GM20000 (cell line): Measurements from ENCODE around the gene FARP1.

Experiments
- DNase-seq: peaks from one replicate; pipeline ENCODE4 v3.0.0; 2012; ENCODE audit warnings: low spot score
- TF ChIP-seq, protein P1 (sequence below): IDR thresholded peaks from 2 replicates; pipeline ENCODE4 v1.5.1; 2012; ENCODE audit warnings: mild to moderate bottlenecking, control low read depth; ENCODE audit errors: extremely low read depth, missing control alignments

The FARP1 gene

GRCh38 chr13:98377635-98378378 lies 234.9 kb downstream of the FARP1 start:
- TF ChIP-seq, protein P1, sequence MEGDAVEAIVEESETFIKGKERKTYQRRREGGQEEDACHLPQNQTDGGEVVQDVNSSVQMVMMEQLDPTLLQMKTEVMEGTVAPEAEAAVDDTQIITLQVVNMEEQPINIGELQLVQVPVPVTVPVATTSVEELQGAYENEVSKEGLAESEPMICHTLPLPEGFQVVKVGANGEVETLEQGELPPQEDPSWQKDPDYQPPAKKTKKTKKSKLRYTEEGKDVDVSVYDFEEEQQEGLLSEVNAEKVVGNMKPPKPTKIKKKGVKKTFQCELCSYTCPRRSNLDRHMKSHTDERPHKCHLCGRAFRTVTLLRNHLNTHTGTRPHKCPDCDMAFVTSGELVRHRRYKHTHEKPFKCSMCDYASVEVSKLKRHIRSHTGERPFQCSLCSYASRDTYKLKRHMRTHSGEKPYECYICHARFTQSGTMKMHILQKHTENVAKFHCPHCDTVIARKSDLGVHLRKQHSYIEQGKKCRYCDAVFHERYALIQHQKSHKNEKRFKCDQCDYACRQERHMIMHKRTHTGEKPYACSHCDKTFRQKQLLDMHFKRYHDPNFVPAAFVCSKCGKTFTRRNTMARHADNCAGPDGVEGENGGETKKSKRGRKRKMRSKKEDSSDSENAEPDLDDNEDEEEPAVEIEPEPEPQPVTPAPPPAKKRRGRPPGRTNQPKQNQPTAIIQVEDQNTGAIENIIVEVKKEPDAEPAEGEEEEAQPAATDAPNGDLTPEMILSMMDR: no peak

GRCh38 chr13:98384739-98385138 lies 241.8 kb downstream of the FARP1 start:
- DNase-seq: no peak
- TF ChIP-seq, protein P1: no peak

More at GRCh38 chr13:98377635-98378378, 234.9 kb downstream of the FARP1 start:
- DNase-seq: no peak

DNA sequence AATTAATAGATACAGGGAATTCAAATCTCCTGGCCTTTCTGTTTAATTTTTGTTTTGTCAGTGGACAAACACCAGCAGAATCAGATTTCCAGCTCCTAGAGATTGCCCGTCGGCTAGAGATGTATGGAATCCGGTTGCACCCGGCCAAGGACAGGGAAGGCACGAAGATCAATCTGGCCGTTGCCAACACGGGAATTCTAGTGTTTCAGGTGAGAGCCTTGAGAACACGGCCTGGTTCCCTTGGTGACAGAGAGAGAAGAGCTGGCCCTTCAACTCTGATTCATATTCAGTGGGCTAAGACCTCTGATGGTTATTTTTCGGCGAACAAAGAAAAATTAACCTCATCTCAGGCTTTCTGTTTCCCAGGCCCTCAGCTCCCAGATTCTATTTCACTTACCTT lies 242.7 kb downstream of the FARP1 start:
- TF ChIP-seq, protein P1: no peak
- no peak for DNase-seq

DNA sequence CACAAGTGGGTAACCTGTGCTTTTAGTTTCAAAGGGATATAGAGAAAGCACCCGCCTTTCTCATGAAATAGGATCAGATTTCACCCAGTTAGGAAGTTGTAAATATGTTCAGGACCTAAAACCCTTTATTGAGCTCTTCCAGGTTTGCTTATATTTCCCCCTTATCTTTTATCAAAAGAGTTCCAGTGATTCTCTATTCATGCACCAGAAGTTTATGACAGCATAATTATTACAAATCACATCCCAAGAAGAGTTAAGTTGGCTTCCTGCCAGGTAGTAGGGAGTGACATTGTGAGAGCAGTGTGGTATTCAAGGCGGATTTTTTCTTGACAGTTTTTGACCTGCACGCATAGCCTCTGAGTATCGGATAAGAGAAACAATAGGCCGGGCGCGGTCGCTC lies 243.7 kb downstream of the FARP1 start:
- no peak for DNase-seq

DNA sequence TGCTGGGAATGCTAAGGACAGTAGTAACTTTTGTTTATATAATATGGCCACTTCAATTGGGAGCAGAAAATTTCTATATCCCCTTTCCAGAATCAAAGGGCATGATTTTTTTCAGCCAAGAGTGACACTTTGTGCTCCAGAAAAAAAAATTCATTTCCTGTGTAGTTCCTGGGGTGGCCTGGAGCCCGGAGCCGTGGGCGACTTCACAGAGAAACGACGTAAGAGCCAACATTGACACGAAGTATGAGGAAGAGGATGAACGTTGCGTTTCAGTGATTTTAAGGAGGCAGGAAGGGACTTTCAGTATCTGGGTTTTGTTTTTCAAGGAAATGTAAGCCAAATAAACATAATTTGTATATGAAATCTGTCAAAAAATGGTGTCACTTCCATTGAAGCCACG lies 246.4 kb downstream of the FARP1 start:
- TF ChIP-seq, protein P1: no peak
- no peak for DNase-seq

More for the DNA sequence above, 243.7 kb downstream of the FARP1 start:
- TF ChIP-seq, protein P1: no peak

DNA sequence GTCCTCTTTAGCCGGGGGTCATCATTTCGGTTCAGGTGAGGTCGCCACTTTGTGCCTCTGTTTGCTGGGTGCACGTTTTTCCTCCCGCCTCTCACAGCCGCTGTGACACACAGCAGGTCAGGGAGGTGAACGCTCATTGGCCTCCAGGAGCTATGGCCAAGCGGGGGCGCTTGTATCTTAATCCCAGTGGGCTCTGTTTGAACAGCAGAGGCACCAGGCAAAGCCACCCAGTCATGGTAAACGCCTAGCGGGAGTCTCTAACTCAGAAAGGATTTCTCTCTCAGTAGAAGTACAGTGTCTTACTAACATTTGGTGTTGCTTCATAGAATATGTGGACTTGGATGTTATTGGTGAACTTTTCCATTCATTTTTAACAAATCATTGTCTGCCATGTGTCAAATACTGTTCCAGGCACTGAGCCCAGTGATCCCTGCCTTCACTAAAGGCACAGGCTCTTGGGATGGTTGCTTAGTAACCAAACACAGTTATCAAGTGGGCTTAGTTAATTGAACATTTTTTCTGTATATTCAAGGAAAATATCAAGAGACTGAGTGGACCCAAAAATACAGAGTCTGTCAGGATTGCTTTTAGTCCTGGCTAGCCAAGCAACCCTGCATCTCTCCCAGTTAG lies 247.3 kb downstream of the FARP1 start:
- TF ChIP-seq, protein P1: no peak
- DNase-seq: no peak

- DNase-seq: no peak
- TF ChIP-seq, protein P1: no peak
These were observed 251.0 kb downstream of the FARP1 start for GRCh38 chr13:98393873-98394272.
